HG03139 (cell line): ENCODE results near the gene MALRD1.

Experiments
- ATAC-seq: cut with Tn5 transposase; IDR thresholded peaks from one replicate; pipeline ENCODE4 v1.9.1; 2021; ENCODE audit not compliant: unreplicated experiment

MALRD1 gene

GRCh38 chr10:19629567-19629966 lies 581.0 kb downstream of the MALRD1 start:
- no peak for ATAC-seq

GRCh38 chr10:19634163-19634562 lies 585.6 kb downstream of the MALRD1 start:
- no peak for ATAC-seq

- no peak for ATAC-seq
These were observed 589.7 kb downstream of the MALRD1 start for GRCh38 chr10:19638182-19638895.

- no peak for ATAC-seq
These were observed 590.3 kb downstream of the MALRD1 start for GRCh38 chr10:19638896-19639233.

GRCh38 chr10:19640566-19641263 lies 592.1 kb downstream of the MALRD1 start:
- ATAC-seq: no peak

- no peak for ATAC-seq
These were observed 602.9 kb downstream of the MALRD1 start for GRCh38 chr10:19651549-19651948.

- ATAC-seq: no peak
These were observed 604.1 kb downstream of the MALRD1 start for GRCh38 chr10:19652750-19653149.

- ATAC-seq: no peak
These were observed 605.3 kb downstream of the MALRD1 start for GRCh38 chr10:19653931-19654330.

GRCh38 chr10:19654576-19654975 lies 606.0 kb downstream of the MALRD1 start:
- no peak for ATAC-seq

GRCh38 chr10:19656420-19657042 lies 607.9 kb downstream of the MALRD1 start:
- ATAC-seq: no peak

GRCh38 chr10:19658131-19658530 lies 609.5 kb downstream of the MALRD1 start:
- no peak for ATAC-seq

- no peak for ATAC-seq
These were observed 610.1 kb downstream of the MALRD1 start for GRCh38 chr10:19658622-19659233.

GRCh38 chr10:19659920-19660655 lies 611.5 kb downstream of the MALRD1 start:
- ATAC-seq: no peak

GRCh38 chr10:19663344-19663743 lies 614.7 kb downstream of the MALRD1 start:
- no peak for ATAC-seq

GRCh38 chr10:19668116-19668515 lies 619.5 kb downstream of the MALRD1 start:
- no peak for ATAC-seq

GRCh38 chr10:19676063-19676462 lies 627.5 kb downstream of the MALRD1 start:
- ATAC-seq: no peak

- no peak for ATAC-seq
These were observed 634.8 kb downstream of the MALRD1 start for GRCh38 chr10:19683356-19683755.

- ATAC-seq: no peak
These were observed 635.4 kb downstream of the MALRD1 start for GRCh38 chr10:19683960-19684359.

GRCh38 chr10:19688344-19688743 lies 639.7 kb downstream of the MALRD1 start:
- ATAC-seq: no peak

- ATAC-seq: no peak
These were observed 640.6 kb downstream of the MALRD1 start for GRCh38 chr10:19689231-19689630.

GRCh38 chr10:19699299-19699698 lies 650.7 kb downstream of the MALRD1 start:
- no peak for ATAC-seq
